Colonic mucosa (tissue), 4 donors: ENCODE measurements around the gene PCDHA8. TPM values are rescaled to one million over a fixed set of nuclear protein-coding genes. Genes with fewer than 3 reads are reported as not detected.
"Not testable (repeated sequence)": the region's sequence is repeated elsewhere in the genome, so short reads cannot be mapped to it uniquely, and the experiment has no call there.

Source experiments
- DNase-seq: peaks from one replicate; pipeline ENCODE4 v3.0.0-alpha.2; 2020
- H3K27ac ChIP-seq: fragments of 200-600 bp; one replicate; pipeline ENCODE4 v1.8.0; 2021
- H3K27me3 ChIP-seq: fragments of 200-600 bp; one replicate; pipeline ENCODE4 v1.8.0; 2021
- H3K36me3 ChIP-seq: fragments of 200-600 bp; one replicate; pipeline ENCODE4 v1.8.0; 2021
- H3K4me1 ChIP-seq: fragments of 200-600 bp; one replicate; pipeline ENCODE4 v1.8.0; 2021; ENCODE audit warnings: mild to moderate bottlenecking
- H3K4me3 ChIP-seq: fragments of 200-600 bp; one replicate; pipeline ENCODE4 v1.8.0; 2021
- H3K9ac ChIP-seq, 2 donors: one replicate each; pipeline ENCODE4 v1.7.0; 2013; ENCODE audit warnings: control low read depth in 2 of 2, low read depth in 2 of 2, low read length in 2 of 2
- H3K9me3 ChIP-seq: fragments of 200-600 bp; one replicate; pipeline ENCODE4 v1.8.0; 2021
- CTCF ChIP-seq: fragments of 200-600 bp; IDR thresholded peaks from one replicate; pipeline ENCODE4 v1.8.0; 2022; ENCODE audit warnings: antibody characterized with exemption, mild to moderate bottlenecking
- intact Hi-C: fragments of 100-400 bp; cut with DNase I; formaldehyde crosslinking; loops from one replicate; pipeline ENCODE4 v1.14.1; 2022
- total RNA-seq, 2 donors: library from RNA; stranded (reverse); fragmentation: NEBNext Ultra II Directional in 1 of 2; extraction: Animal tissue kit (Norgen Biotek cat#: 25700) in 1 of 2; gene quantifications; one replicate each; pipeline ENCODE4 v1.2.1, GENCODE V29; 2021
- donor health status: healthy.
- donor health status: DM: no; HTN: no; CAD: no.
- donor health status: DM: no; HTN: no; CAD: no.

PCDHA8 gene
- under 1 TPM in 1 of 2 donors, not detected in 1; 0.10 TPM for total RNA-seq

GRCh38 chr5:140840978-140841962 is at the start of gene PCDHA8:
Gene PCDHA8, plus strand, starts transcription at chr5:140841187. Its CDS starts 135 bp downstream, at chr5:140841322.
- no peaks in the 10 kb centered on the region for H3K4me1 ChIP-seq
- H3K27ac ChIP-seq: no peak within 1 kb of the TSS
- intact Hi-C loops: no loop called here
- H3K4me3 ChIP-seq: no peak within 1 kb of the TSS
- DNase-seq: no peak
- TF ChIP-seq CTCF: no peak
- H3K36me3 ChIP-seq: no peaks in the 10 kb centered on the region
- no peak within 1 kb of the TSS for H3K9ac ChIP-seq
- no peaks in the 10 kb centered on the region for H3K9me3 ChIP-seq
- no peaks in the 10 kb centered on the region for H3K27me3 ChIP-seq

DNA sequence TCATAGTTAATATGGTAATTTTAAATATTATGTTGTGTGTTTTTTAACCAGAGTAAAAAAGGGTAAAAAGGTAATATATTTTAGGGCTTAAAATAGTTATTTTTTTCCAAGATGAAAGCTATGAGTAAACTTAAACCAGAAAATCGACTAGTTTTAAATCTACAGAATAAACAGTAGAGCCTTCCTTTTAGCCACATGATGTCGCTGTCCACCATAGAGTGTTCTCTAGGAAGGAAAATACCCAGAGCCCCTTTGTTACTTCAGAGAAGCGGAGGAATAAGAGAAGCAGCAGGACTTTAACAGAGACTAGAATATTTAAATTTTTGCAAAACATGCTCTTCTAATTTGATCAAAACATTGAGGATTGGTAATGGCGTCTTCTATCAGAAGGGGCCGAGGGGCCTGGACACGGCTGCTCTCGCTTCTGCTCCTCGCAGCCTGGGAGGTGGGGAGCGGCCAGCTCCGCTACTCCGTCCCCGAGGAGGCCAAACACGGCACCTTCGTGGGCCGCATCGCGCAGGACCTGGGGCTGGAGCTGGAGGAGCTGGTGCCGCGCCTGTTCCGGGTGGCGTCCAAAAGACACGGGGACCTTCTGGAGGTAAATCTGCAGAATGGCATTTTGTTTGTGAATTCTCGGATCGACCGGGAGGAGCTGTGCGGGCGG is 46.3 kb upstream of the PCDHA8 start, which contains the start of gene PCDHA2:
PCDHA2 (plus strand) TSS at position 258 of the 664 bp plus-strand sequence.
- no peaks in the 10 kb centered on the region for H3K36me3 ChIP-seq
- no peak for DNase-seq
- no peak within 1 kb of the TSS for H3K27ac ChIP-seq
- intact Hi-C loops: no loop called here
- no peak within 1 kb of the TSS for H3K4me3 ChIP-seq
- H3K9ac ChIP-seq: no peak within 1 kb of the TSS
- TF ChIP-seq CTCF: no peak
- no peaks in the 10 kb centered on the region for H3K4me1 ChIP-seq
- H3K27me3 ChIP-seq: no peaks in the 10 kb centered on the region
- no peaks in the 10 kb centered on the region for H3K9me3 ChIP-seq

GRCh38 chr5:140795259-140795641 is 45.7 kb upstream of the PCDHA8 start:
- Histone ChIP-seq H3K27me3 (no peaks in the 10 kb centered on the region), H3K27ac (no peak overlapping the region), H3K4me3 (no peak overlapping the region), H3K9ac (no peak overlapping the region), H3K9me3 (no peaks in the 10 kb centered on the region), H3K36me3 (no peaks in the 10 kb centered on the region), H3K4me1 (no peaks in the 10 kb centered on the region)
- TF ChIP-seq CTCF: no peak
- no peak for DNase-seq
- intact Hi-C loops: no loop called here

GRCh38 chr5:140796072-140796717 is 44.8 kb upstream of the PCDHA8 start:
- DNase-seq, H3K27me3 ChIP-seq, H3K4me3 ChIP-seq, H3K27ac ChIP-seq, H3K36me3 ChIP-seq, H3K9me3 ChIP-seq, H3K9ac ChIP-seq, intact Hi-C loops, H3K4me1 ChIP-seq: not testable (repeated sequence)

DNA sequence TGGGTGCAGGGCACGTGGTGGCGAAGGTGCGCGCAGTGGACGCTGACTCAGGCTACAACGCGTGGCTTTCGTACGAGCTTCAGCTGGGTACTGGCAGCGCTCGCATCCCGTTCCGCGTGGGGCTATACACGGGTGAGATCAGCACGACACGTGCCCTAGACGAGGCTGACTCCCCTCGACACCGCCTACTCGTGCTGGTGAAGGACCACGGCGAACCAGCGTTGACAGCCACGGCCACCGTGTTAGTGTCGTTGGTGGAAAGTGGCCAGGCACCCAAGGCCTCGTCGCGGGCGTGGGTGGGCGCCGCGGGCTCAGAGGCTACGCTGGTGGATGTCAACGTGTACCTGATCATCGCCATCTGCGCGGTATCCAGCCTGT is 44.3 kb upstream of the PCDHA8 start:
- Histone ChIP-seq H3K9ac (no peak overlapping the region), H3K4me3 (no peak overlapping the region), H3K36me3 (no peaks in the 10 kb centered on the region), H3K9me3 (no peaks in the 10 kb centered on the region), H3K27ac (no peak overlapping the region), H3K27me3 (no peaks in the 10 kb centered on the region), H3K4me1 (no peaks in the 10 kb centered on the region)
- intact Hi-C loops: no loop called here
- no peak for TF ChIP-seq CTCF
- DNase-seq: no peak
